ENCODE results near the gene MCF2L2.

The MCF2L2 gene

DNA sequence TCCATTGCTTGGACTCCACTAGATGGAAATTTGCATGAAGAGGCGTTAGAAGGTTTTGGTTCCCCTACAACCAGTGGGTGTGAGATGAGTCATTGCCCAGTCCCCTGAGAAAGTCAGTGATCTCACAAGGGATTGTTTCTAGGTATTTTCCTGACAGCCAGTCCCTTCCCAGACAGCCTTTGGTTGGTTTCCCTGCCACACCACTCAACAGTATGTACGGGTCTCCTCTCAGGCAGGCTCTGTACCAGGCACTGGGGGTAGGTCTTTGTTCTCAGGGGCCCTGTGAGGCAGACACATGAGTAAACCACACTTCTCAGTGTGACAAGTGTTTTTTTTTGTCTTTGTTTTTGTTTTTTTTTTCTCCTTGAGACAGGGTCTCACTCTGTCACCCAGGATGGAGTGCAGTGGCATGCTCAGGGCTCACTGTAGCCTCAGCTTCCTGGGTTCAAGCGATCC is 269.8 kb downstream of the MCF2L2 start:
- no peak for DNase-seq

DNA sequence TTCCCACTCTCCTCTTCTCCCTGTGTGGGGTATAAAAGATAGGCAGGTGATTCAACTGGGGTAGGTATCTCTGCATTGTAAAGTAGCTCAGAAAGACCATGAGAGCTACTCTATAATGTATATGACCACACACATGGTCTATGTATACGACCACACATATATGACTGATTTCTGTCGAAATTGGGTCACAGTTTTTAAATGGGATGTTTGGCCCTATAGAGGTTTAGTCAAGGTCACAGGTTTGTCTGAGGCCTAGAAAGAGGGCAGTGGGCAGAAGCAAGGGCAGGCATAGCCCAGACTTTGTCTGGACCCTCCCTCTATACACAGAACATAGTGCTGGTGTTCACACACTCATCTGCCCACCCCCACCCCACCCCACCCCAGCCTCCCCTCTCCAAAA is 270.3 kb downstream of the MCF2L2 start:
- DNase-seq = no peak

DNA sequence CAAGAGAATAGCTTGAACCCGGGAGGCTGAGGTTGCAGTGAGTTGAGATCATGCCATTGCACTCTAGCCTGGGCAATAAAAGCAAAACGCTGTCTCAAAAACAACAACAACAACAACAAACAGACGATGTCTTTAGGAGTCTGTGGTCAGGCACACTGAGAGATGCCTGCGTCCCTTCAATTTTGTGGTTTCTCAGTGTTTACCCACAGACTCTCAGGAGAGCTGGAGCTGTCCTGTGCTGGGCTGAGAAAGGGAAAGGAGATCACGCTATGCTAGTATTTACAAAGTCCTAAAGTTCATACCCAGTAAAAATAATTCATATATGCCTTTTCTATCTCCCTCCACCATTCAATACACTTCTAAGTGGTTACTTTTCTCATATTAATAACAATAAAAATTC is 272.2 kb downstream of the MCF2L2 start:
- no peak for DNase-seq

DNA sequence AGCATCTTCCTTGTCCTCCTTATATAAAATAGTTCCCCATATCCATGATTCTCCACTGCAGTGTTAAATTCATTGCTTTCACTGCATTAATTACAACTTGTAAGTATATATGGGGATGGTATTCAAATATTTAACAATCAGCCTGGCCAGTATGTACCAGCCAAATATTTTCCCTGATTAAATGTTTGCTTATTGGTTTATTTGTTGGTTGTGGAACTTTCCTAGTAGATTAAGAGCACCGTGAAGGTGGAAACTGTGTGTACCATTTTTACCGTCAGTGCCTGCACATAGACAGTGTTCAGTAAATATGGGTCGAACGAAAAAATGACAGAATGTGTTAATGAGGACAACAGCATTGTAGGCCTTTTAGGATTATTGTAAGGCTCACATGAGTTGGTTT is 272.9 kb downstream of the MCF2L2 start:
- no peak for DNase-seq

DNA sequence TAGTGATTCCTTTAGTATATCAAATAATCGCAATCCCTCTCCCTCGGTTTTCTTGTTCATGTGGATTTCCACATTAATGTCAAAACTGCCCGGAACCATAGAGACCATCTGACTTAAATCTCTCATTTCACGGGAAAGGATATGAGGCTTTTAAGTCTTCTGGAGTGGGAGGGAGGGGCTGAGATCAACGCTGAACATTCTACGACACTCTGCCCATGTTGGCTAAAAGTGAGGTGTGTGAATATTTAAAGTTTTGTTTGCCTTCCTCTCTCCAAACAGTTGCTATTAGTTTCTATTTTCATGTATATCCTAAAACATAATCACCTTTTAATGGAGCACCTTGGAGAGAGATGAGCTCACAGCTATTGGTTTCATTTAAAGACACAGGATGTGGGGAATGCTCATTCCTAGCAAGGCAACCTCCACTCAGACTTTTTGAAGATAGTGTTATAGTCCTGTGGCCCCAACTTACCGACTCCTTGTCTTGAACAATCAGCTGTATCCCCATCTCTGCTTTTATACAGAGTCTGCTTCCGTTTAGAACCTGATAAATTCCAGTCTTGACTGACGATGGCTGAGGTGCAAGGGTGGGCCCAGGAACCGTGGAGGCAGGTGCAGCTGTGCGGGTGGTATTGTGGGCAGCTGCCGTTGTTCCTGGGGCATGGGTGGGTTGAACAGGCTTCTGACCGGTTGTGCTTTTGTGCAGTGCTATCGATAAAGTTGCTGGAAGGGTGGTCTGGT is 275.0 kb downstream of the MCF2L2 start:
- no peak for DNase-seq

DNA sequence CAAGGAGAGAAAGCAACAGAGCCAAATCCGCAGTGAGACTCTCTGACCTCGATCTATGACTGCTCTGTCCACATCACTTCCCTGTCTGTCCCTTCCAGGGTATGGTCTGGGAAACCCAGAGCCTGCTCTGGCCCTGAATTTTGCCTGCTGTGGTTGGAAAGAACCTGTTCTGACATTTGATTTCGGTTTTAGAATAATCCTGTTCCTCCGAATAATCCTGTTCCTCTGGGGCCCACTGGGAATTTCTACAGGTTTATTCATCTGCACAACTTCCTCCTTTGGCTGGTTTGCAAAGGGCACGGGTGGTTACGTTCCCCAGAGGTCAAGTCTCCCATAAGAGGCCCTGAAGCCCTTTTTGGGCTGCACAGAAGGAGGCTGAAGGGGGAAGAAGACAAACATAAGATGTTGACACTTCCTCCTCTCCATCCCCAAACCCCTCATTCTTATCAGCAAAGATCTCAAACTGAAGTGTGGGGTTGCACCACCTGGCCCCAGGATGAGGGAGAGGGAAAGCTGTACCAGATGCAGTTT is 276.5 kb downstream of the MCF2L2 start:
- DNase-seq = no peak

DNA sequence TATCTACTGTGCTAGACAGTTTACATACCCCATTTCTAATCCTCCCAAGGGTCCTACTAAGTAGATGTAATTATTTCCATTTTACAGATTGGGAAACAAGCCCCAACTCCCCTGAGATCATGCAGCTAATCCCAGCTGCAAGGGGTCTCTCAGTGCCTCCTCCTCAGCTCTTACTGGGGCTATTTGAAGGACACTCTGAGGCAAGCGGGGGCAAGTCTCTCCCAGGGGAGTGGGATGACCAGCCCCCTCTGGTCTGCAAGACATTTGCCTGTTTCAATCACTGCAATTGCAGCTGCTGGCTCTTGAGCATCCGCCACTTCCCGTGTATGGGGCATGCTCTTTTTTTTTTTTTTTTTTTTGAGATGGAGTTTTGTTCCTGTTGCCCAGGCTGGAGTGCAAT is 277.3 kb downstream of the MCF2L2 start:
- DNase-seq = no peak

DNA sequence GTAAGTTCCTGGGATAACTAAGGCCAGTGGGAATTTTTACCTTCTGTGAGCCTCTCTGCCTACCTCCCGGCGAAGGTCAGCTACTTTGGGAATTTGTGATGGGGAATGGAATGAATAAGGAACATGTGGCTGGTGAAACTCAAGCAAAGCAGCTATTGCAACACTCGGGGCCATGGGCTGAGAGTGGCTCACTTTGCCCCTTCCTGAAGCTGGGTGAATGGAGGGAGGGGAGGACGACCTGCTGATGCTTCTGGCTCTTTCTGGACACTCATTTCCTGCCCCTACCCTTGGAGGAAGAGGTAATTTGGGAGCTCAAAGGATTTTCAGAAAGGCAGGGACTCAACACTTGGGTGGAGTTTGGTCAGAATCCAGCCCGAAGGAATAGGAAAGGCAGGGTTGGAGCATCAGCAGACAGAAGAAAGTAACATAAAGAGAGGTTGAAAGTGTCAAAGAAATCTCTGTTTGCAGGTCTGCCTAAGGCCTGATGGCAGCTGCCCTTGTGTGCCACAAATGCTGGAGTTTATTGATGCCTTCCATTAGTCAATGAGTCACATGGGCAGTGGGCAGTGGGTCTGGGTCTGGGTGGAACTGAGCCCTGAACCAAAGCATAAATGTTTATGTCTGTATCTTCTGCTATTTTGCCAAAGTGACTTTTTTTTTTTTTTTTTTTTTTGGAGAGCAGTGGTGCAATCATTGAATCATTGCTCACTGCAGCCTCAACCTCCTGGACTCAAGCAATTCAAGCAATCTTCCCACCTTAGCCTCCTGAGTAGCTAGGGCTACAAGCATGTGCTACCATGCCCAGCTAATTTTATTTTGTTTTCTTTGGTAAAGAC is 278.3 kb downstream of the MCF2L2 start:
- no peak for DNase-seq

DNA sequence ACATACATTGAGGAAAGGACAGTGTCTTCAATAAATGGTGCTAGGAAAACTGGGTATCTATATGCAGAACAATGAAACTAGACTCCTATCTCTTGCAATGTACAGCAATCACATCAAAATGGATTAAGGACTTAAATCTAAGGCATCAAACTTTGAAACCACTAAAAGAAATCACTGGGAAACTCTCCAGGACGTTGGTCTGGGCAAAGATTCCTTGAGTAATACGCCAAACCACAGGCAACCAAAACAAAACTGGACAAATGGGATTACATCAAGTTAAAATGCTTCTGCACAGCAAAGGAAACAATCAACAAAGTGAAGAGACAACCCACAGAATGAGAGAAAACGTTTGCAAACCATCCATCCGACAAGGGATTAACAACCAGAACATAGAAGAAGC is 280.4 kb downstream of the MCF2L2 start:
- DNase-seq = no peak

DNA sequence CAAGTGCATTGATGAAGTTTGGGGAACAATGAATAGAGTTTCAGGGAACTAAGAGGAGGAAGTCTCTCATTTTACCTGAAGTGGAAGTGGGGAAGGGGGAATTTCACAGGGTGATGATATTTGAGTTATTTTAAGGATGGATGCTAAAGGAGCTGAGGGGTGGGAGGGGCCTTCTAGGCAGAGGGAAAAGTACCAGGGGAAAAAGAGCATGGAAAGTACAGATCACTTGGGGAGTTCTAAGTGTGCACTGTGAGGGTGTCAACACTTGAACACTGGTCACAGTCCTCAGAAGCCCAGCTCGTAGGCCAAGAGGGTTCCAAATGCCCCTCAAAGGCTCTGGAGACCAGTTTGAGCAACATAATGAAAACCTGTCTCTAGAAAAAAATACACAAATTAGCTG is 284.1 kb downstream of the MCF2L2 start:
- DNase-seq = no peak

DNA sequence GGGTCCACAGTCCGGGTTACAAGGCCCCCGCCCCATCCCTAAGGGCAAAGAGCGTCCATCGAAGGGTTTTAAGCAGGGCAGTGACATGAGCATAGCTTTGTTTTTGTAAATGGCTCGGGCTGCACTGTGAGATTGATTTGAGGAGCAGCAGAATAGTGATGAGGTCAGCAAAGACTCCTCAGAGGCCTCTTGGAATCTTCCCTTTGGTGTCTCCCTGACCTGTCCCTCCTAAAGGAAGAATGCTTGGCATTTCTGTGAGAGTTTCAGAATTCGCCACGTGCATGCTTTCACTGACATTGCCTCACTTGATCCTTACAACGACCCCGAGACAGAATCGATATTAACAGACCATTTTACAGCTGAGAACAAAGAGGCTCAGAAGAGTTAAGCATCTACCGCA is 286.2 kb downstream of the MCF2L2 start:
- no peak for DNase-seq

DNA sequence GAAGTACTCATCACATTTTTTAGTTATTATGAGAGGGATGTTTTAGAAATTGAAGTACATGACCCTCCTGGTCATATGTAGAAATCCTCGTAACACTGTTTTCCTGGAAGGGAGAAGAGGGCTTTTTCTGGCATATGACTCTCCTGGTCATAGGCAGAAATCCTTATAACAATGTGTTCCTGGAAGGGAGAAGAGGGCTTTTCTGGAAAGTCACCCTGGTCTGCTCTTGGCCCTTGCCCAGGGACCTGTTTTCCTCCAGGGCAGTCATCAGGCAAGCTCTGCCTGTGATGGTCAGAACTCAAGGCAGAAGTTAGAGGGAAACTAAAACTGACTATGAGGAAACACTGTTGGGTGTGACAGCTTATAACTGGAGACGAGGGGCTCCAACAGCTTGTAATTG is 293.6 kb downstream of the MCF2L2 start:
- no peak for DNase-seq

DNA sequence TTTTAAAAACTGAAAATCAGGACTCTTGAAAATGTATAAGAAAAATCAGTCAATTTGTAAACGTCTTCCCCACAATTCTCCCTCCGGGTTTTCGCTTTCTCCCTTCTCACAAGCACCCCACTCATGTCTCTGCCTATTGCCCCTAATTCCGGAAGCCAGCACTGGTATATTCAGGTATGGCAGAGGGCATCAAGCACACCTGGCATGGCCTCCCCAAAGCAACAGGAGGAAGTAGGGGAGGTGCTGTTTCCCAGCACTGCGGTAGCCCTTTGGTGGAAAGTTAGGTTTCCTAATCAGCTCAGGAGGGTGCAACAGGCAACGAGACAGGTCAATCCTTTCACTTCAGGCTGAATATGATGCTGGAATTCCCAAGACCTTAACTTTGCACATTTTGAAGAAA is 296.0 kb downstream of the MCF2L2 start:
- DNase-seq = no peak

DNA sequence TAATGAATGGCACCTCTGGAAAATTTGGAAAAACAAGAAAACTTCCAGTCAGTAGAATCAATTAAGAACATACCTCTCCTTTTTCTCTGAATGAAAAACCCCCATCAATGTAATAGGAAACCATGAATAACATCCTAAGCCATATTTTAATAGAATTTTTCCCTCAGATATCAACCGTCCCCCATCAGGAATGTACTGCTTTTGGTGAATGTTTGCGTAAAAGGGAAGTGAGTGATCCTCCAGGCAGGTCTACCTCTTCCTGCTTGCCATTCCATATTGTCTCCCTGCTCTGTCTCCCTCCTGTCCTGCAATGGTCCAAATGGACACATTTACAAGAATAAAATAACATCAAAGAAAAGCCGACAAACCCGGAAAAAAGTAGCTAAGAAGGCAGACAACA is 296.7 kb downstream of the MCF2L2 start:
- no peak for DNase-seq

DNA sequence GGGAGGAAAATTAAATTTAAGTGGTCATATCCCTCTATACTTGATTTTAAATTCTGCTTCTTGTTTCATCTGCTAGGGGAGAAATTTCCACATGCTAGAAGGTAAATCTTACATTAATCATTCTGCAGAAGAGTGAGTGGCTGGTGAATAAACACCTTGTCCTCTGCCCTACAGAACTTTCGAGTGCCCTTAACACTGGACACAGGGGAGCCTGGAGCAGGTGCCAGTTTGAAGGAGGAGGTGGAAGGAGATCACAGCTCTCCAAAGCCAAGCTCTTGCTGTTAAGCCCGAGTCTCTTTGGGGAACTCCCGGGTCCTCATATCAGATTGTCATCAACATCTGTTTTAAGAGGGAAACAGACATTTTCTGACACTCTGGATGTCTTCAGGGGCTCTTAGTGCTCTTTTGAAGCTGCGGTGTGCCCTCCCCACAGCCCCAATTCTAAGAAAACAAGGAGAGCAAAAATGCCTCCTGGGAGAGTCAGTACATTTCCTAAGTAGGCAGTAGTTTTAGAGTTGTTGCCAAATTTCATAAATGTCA is 297.2 kb downstream of the MCF2L2 start:
- DNase-seq = no peak

DNA sequence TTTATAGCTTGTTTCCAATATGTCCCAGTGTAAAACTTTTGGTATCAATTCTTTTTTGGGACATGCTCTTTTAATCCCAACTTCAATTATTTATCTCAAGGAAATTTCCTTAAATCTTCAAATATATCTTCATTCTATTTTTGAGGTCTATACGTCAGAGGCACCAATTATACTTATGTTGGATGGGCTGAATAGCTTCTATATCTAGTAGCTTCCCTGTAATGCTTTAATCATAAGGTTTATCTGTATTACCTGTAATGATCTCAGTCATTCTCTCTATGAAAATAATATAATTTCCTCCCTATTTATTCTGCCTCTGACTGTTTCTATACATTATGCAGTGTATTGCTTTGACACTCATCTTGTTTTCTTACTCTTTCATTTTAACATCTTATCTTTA is 299.2 kb downstream of the MCF2L2 start:
- DNase-seq = no peak

DNA sequence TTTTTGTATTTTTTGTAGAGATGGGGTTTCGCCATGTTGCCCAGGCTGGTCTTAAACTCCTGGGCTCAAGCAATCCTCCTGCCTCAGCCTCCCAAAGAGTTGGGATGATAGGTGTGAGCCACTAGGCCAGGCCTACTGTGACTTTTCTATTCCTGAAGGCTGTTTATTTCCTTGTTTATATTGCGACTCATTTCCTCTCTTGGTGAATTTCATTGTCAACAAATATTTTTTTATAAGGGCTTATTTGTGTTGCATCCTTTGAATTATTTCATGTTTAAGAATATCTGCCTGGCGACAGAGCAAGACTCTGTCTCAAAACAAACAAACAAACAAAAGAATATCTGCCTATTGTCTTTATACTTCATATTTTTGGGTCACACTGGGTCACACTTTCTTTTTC is 299.7 kb downstream of the MCF2L2 start:
- no peak for DNase-seq

All from T-helper 9 cell (primary cell).